ENCODE data around the gene FHOD3. TPM values are rescaled to one million over a fixed set of nuclear protein-coding genes. Genes with fewer than 3 reads are reported as not detected.

The FHOD3 gene
- polyA plus RNA-seq, 2 of the 4 experiments (the other 2 are of a cell fraction), result 2.5 to 3.6 TPM

GRCh38 chr18:36732264-36732663 is 434.8 kb downstream of the FHOD3 start:
- no peak overlapping the region for H3K27ac ChIP-seq
- H3K4me1 ChIP-seq, result no peaks in the 10 kb centered on the region
- ChIA-PET POLR2A (no interaction called here), CTCF (no interaction called here)
- ATAC-seq, result no peak
- H3K4me2 ChIP-seq, result no peak overlapping the region
- no peak for FAIRE-seq
- WGBS (ENCODE audit: missing lambda C conversion rate), result 39% methylated on average over 5 of the region's 5 CpGs
- no peak for DNase-seq (ENCODE audit: low read depth in 1 of 2, low spot score in 1 of 2)
- H3K4me3 ChIP-seq, result no peak overlapping the region
- no peak for TF ChIP-seq E2F6 (IDR thresholded peaks at IDR 0.05; ENCODE audit: borderline replicate concordance, low read depth)
- TF ChIP-seq TP53 (CRISPR knock-in tag; IDR thresholded peaks at IDR 0.05), result no peak
- TF ChIP-seq EHMT2 (IDR thresholded peaks at IDR 0.05; ENCODE audit: low read depth), result no peak
- TF ChIP-seq USF2 (IDR thresholded peaks at IDR 0.05), result no peak
- TF ChIP-seq FOSB (CRISPR knock-in tag; IDR thresholded peaks at IDR 0.05), result no peak
- TF ChIP-seq MYC (IDR thresholded peaks at IDR 0.05; ENCODE audit: borderline replicate concordance, low read length), result no peak
- no peak for TF ChIP-seq BHLHE40 (IDR thresholded peaks at IDR 0.05; ENCODE audit: low read depth, low read length)
- TF ChIP-seq ZNF302 (CRISPR knock-in tag; IDR thresholded peaks at IDR 0.05), result no peak
- TF ChIP-seq PHF8 (IDR thresholded peaks at IDR 0.05; ENCODE audit: borderline replicate concordance, low read depth), result no peak
- no peak for TF ChIP-seq CTCF (IDR thresholded peaks at IDR 0.05)
- no peak for TF ChIP-seq FOSL2 (IDR thresholded peaks at IDR 0.05)
- TF ChIP-seq FOSL2 (CRISPR knock-in tag; IDR thresholded peaks at IDR 0.05), result no peak
- TF ChIP-seq MAX (IDR thresholded peaks at IDR 0.05), result no peak
- no peak for TF ChIP-seq ATOH8 (CRISPR knock-in tag; IDR thresholded peaks at IDR 0.05; ENCODE audit: low read depth)
- no peak for TF ChIP-seq JUN (IDR thresholded peaks at IDR 0.05)
- no peaks in the 10 kb centered on the region for H3K9me3 ChIP-seq

- H3K9me3 ChIP-seq, result no peaks in the 10 kb centered on the region
- 29% methylated on average over 1 of the region's 1 CpG for WGBS (ENCODE audit: missing lambda C conversion rate)
- ChIA-PET CTCF (no interaction called here), POLR2A (no interaction called here)
- H3K27ac ChIP-seq, result no peak overlapping the region
- H3K4me1 ChIP-seq, result no peaks in the 10 kb centered on the region
- DNase-seq (ENCODE audit: low read depth in 1 of 2, low spot score in 1 of 2) (no peak), ATAC-seq (peak; percentile 50 to 55; a peak in 2 of 6 replicates), FAIRE-seq (no peak)
- no peak overlapping the region for H3K4me3 ChIP-seq
- TF ChIP-seq HOXB13 (CRISPR knock-in tag; IDR thresholded peaks at IDR 0.05; ENCODE audit: low read depth) (no peak), NR3C1 (IDR thresholded peaks at IDR 0.05) (no peak), HMGXB4 (CRISPR knock-in tag; IDR thresholded peaks at IDR 0.05; ENCODE audit: borderline replicate concordance) (no peak), HOXA7 (CRISPR knock-in tag; IDR thresholded peaks at IDR 0.05) (no peak), EHMT2 (IDR thresholded peaks at IDR 0.05; ENCODE audit: low read depth) (no peak), KDM1A (IDR thresholded peaks at IDR 0.05; ENCODE audit: low read depth) (no peak), BHLHE40 (IDR thresholded peaks at IDR 0.05; ENCODE audit: low read depth, low read length) (no peak), EP300 (IDR thresholded peaks at IDR 0.05) (no peak), SMC3 (IDR thresholded peaks at IDR 0.05) (no peak), TP53 (CRISPR knock-in tag; IDR thresholded peaks at IDR 0.05) (no peak), JUN (IDR thresholded peaks at IDR 0.05) (no peak), MAFK (IDR thresholded peaks at IDR 0.05; ENCODE audit: partially characterized antibody) (no peak), USF2 (IDR thresholded peaks at IDR 0.05) (no peak), RNF2 (IDR thresholded peaks at IDR 0.05; ENCODE audit: borderline replicate concordance, low read depth) (no peak)
- H3K4me2 ChIP-seq, result no peak overlapping the region
These were observed 435.6 kb downstream of the FHOD3 start for GRCh38 chr18:36733150-36733549.
